Mucosa of descending colon (tissue), 3 donors: ENCODE measurements around the gene PCED1B. TPM values are rescaled to one million over a fixed set of nuclear protein-coding genes. Genes with fewer than 3 reads are reported as not detected.

Experiments used
- ATAC-seq: fragments of 200-7000 bp; cut with Tn5 transposase; one replicate; pipeline ENCODE4 v1.9.1; 2020; ENCODE audit warnings: mild to moderate bottlenecking, moderate library complexity
- DNase-seq, 3 donors: peaks; one replicate each; pipeline ENCODE4 v3.0.0-alpha.2; 2020
- H3K36me3 ChIP-seq: fragments of 200-600 bp; one replicate; pipeline ENCODE4 v1.8.0; 2021; ENCODE audit warnings: low read depth, mild to moderate bottlenecking
- H3K4me1 ChIP-seq: fragments of 200-600 bp; one replicate; pipeline ENCODE4 v1.8.0; 2021; ENCODE audit warnings: low read depth, mild to moderate bottlenecking
- H3K4me3 ChIP-seq: fragments of 200-600 bp; one replicate; pipeline ENCODE4 v1.8.0; 2021; ENCODE audit warnings: mild to moderate bottlenecking
- H3K9me3 ChIP-seq: fragments of 200-600 bp; one replicate; pipeline ENCODE4 v1.8.0; 2021; ENCODE audit warnings: mild to moderate bottlenecking
- CTCF ChIP-seq: fragments of 200-600 bp; IDR thresholded peaks from one replicate; pipeline ENCODE4 v1.8.0; 2022; ENCODE audit warnings: antibody characterized with exemption, mild to moderate bottlenecking
- intact Hi-C, 2 donors: fragments of 100-400 bp; cut with DNase I in 1 of 2; cut with micrococcal nuclease in 1 of 2; formaldehyde crosslinking; loops; one replicate each; pipeline versions ENCODE4 v1.11.0 to v1.11.1; 2022; cut with DNase I, micrococcal nuclease
- total RNA-seq, 3 donors: library from RNA; stranded (reverse); fragmentation: NEBNext Ultra II Directional in 2 of 3; extraction: Animal tissue kit (Norgen Biotek cat#: 25700) in 2 of 3; gene quantifications; one replicate each; pipeline versions ENCODE4 v1.2.1 to v1.2.4, GENCODE V29; 2021 to 2023
- donor health status: DM: no; HTN: no; CAD: no; lungs with moderate emphysema.
- donor health status: DM: no; HTN: no; CAD: no.
- donor health status: DM: no; HTN: yes; CAD: no.

PCED1B gene
- total RNA-seq, 3 donors from 2014 or later: 2.2 to 4.7 (median 2.9) TPM

GRCh38 chr12:47264951-47265350, 185.5 kb downstream of the PCED1B start:
- TF ChIP-seq CTCF: no peak
- Histone ChIP-seq H3K9me3 (no peaks in the 10 kb centered on the region), H3K36me3 (no peaks in the 10 kb centered on the region), H3K4me1 (no peaks in the 10 kb centered on the region), H3K4me3 (no peak overlapping the region)
- ATAC-seq (no peak), DNase-seq (no peak)
- intact Hi-C loops: loop anchor here in 1 of 2 donors (5.0 kb wide), 1 partner anchor 78 kb away; no protein-coding TSS in a partner anchor

- no peak for TF ChIP-seq CTCF
- ATAC-seq: no peak
- no peak for DNase-seq
These were observed 186.0 kb downstream of the PCED1B start for GRCh38 chr12:47265391-47265790.

DNA sequence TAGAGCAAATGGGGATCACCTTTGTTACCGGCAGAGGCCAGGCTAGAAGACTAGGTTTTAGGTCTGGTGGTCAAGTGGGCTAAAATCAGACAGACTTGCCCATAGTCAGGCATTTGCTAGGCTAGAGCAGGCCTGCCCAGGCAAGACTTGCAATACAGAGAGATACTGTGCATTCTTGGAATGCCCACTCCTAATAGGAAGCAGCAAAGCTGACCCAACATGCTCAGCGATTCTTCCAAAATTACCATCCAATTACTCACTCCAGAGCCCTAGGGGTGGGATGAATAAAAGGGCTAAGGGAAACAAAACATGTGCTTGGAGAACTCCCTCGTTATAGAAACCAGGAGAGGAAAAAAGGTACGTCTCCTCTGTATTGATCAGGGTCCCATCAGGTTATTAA, 188.2 kb downstream of the PCED1B start:
- no peak for TF ChIP-seq CTCF
- DNase-seq (no peak), ATAC-seq (no peak)
- intact Hi-C loops: no loop called here
- Histone ChIP-seq H3K4me3 (no peak overlapping the region), H3K36me3 (no peaks in the 10 kb centered on the region), H3K4me1 (no peaks in the 10 kb centered on the region), H3K9me3 (no peaks in the 10 kb centered on the region)

More at GRCh38 chr12:47265391-47265790, 186.0 kb downstream of the PCED1B start:
- no peaks in the 10 kb centered on the region for H3K36me3 ChIP-seq
- intact Hi-C loops: no loop called here
- H3K4me3 ChIP-seq: no peak overlapping the region
- H3K4me1 ChIP-seq: no peaks in the 10 kb centered on the region
- no peaks in the 10 kb centered on the region for H3K9me3 ChIP-seq

- intact Hi-C loops: no loop called here
- no peaks in the 10 kb centered on the region for H3K36me3 ChIP-seq
- no peaks in the 10 kb centered on the region for H3K4me1 ChIP-seq
- H3K4me3 ChIP-seq: no peak overlapping the region
- DNase-seq (no peak), ATAC-seq (peak; percentile 13)
- no peaks in the 10 kb centered on the region for H3K9me3 ChIP-seq
- no peak for TF ChIP-seq CTCF
These were observed 189.4 kb downstream of the PCED1B start for GRCh38 chr12:47268501-47269454.

GRCh38 chr12:47269916-47270315, 190.5 kb downstream of the PCED1B start:
- Histone ChIP-seq H3K4me1 (no peaks in the 10 kb centered on the region), H3K4me3 (no peak overlapping the region), H3K9me3 (no peaks in the 10 kb centered on the region), H3K36me3 (no peaks in the 10 kb centered on the region)
- TF ChIP-seq CTCF: no peak
- no peak for DNase-seq
- no peak for ATAC-seq
- intact Hi-C loops: no loop called here
